SK-N-MC (cell line): Measurements from ENCODE around the gene HES6.

Experiments used
- EZH2 ChIP-seq: fragments of 200-600 bp; sonication (generic); IDR thresholded peaks from one replicate; pipeline ENCODE4 v1.6.1; 2017; ENCODE audit warnings: antibody characterized with exemption
- POLR2AphosphoS5 ChIP-seq: IDR thresholded peaks from 2 replicates; pipeline ENCODE4 v1.6.1; 2012; ENCODE audit warnings: mild to moderate bottlenecking, low read depth, low read length, borderline replicate concordance

- no peak for TF ChIP-seq POLR2AphosphoS5
- TF ChIP-seq EZH2, result no peak
Measured at GRCh38 chr2:238224356-238225035, 15.3 kb downstream of the HES6 start.
